GM23338 (cell line): ENCODE data around the gene RNF150. TPM values are rescaled to one million over a fixed set of nuclear protein-coding genes. Genes with fewer than 3 reads are reported as not detected.

Experiments
- ATAC-seq: fragments of 200-7000 bp; cut with Tn5 transposase; 3 replicates; pipeline ENCODE4 v1.9.1; 2020
- DNase-seq: peaks from one replicate; pipeline ENCODE4 v3.0.0-alpha.2; 2015; ENCODE audit warnings: low spot score
- H2AFZ ChIP-seq: fragments of 200-600 bp; sonication (generic); 2 replicates; pipeline ENCODE4 v1.8.0; 2016; ENCODE audit warnings: antibody characterized with exemption, mild to moderate bottlenecking, moderate library complexity
- H3F3A ChIP-seq: fragments of 200-600 bp; sonication (generic); replicated peaks from 2 replicates; pipeline ENCODE4 v1.8.0; 2017; ENCODE audit warnings: antibody characterized with exemption, mixed run types, low read depth
- H3K27ac ChIP-seq: fragments of 200-600 bp; sonication (generic); 2 replicates; pipeline ENCODE4 v1.6.1; 2016; ENCODE audit warnings: low read depth
- H3K27me3 ChIP-seq: fragments of 200-600 bp; sonication (generic); 2 replicates; pipeline ENCODE4 v1.8.0; 2016; ENCODE audit warnings: mild to moderate bottlenecking, mixed run types, moderate library complexity; ENCODE audit not compliant: insufficient read depth
- H3K36me3 ChIP-seq: fragments of 200-600 bp; sonication (generic); 2 replicates; pipeline ENCODE4 v1.8.0; 2016; ENCODE audit warnings: mild to moderate bottlenecking; ENCODE audit not compliant: insufficient read depth
- H3K4me1 ChIP-seq: fragments of 200-600 bp; sonication (generic); 2 replicates; pipeline ENCODE4 v1.8.0; 2016; ENCODE audit warnings: mild to moderate bottlenecking, moderate library complexity; ENCODE audit not compliant: insufficient read depth
- H3K4me2 ChIP-seq: fragments of 200-600 bp; sonication (generic); 2 replicates; pipeline ENCODE4 v1.7.1; 2017; ENCODE audit warnings: mixed run types
- H3K4me3 ChIP-seq: fragments of 200-600 bp; sonication (generic); 2 replicates; pipeline ENCODE4 v1.6.1; 2016; ENCODE audit warnings: mixed run types
- H3K79me2 ChIP-seq: fragments of 200-600 bp; sonication (generic); replicated peaks from 2 replicates; pipeline ENCODE4 v1.8.0; 2017; ENCODE audit warnings: mild to moderate bottlenecking; ENCODE audit not compliant: insufficient read depth
- H3K9me2 ChIP-seq: fragments of 200-600 bp; sonication (generic); 2 replicates; pipeline ENCODE4 v1.8.0; 2017; ENCODE audit not compliant: insufficient read depth
- H4K20me1 ChIP-seq: fragments of 200-600 bp; sonication (generic); replicated peaks from 2 replicates; pipeline ENCODE4 v1.8.0; 2017; ENCODE audit warnings: mild to moderate bottlenecking; ENCODE audit not compliant: insufficient read depth
- H3K27ac Mint-ChIP-seq: 2 replicates; pipeline ENCODE4 v1.8.0; 2020; ENCODE audit warnings: inconsistent platforms, mild to moderate bottlenecking, moderate library complexity, mixed read lengths
- H3K27me3 Mint-ChIP-seq: 3 replicates; pipeline ENCODE4 v1.8.0; 2022; ENCODE audit warnings: low read depth, mild to moderate bottlenecking, moderate library complexity, mixed read lengths, inconsistent platforms; ENCODE audit not compliant: insufficient read depth, poor library complexity
- H3K36me3 Mint-ChIP-seq: 3 replicates; pipeline ENCODE4 v1.8.0; 2021; ENCODE audit warnings: low read depth, mild to moderate bottlenecking, inconsistent platforms, moderate library complexity, mixed read lengths
- H3K4me1 Mint-ChIP-seq: 3 replicates; pipeline ENCODE4 v1.8.0; 2020; ENCODE audit warnings: mild to moderate bottlenecking, inconsistent platforms, mixed read lengths
- H3K4me3 Mint-ChIP-seq: 3 replicates; pipeline ENCODE4 v1.8.0; 2021; ENCODE audit warnings: moderate library complexity, mild to moderate bottlenecking, inconsistent platforms, mixed read lengths
- H3K9me3 Mint-ChIP-seq: 3 replicates; pipeline ENCODE4 v1.8.0; 2020; ENCODE audit warnings: moderate library complexity, mild to moderate bottlenecking, inconsistent platforms, mixed read lengths
- JUNB ChIP-seq: IDR thresholded peaks from one replicate; pipeline ENCODE4 v1.6.1; 2016; ENCODE audit warnings: antibody characterized with exemption; ENCODE audit not compliant: unreplicated experiment
- NANOG ChIP-seq: IDR thresholded peaks from 2 replicates; pipeline ENCODE4 v1.6.1; 2016; ENCODE audit warnings: antibody characterized with exemption, borderline replicate concordance
- polyA plus RNA-seq: library from polyadenylated mRNA; unstranded; fragments of >200 nt; fragmentation: Nextera tagmentation; extraction: Ambion mirVana; gene quantifications from 2 replicates; pipeline ENCODE4 v1.2.1, GENCODE V29; 2016
- total RNA-seq: library from RNA; depleted of rRNA; stranded (reverse); fragments of >200 nt; shearing (Covaris generic); gene quantifications from 2 replicates; pipeline ENCODE4 v1.2.3, GENCODE V29; 2014
- TF ChIP-seq, protein P1 (sequence below): fragments of 250-450 bp; sonication (Bioruptor Pico); IDR thresholded peaks from 2 replicates; pipeline ENCODE4 v1.5.0; 2020; ENCODE audit warnings: mild to moderate bottlenecking, moderate library complexity

Gene RNF150
- total and polyA plus RNA-seq, 2 experiments from 2014 or later, result 1.3 to 6.1 TPM

DNA sequence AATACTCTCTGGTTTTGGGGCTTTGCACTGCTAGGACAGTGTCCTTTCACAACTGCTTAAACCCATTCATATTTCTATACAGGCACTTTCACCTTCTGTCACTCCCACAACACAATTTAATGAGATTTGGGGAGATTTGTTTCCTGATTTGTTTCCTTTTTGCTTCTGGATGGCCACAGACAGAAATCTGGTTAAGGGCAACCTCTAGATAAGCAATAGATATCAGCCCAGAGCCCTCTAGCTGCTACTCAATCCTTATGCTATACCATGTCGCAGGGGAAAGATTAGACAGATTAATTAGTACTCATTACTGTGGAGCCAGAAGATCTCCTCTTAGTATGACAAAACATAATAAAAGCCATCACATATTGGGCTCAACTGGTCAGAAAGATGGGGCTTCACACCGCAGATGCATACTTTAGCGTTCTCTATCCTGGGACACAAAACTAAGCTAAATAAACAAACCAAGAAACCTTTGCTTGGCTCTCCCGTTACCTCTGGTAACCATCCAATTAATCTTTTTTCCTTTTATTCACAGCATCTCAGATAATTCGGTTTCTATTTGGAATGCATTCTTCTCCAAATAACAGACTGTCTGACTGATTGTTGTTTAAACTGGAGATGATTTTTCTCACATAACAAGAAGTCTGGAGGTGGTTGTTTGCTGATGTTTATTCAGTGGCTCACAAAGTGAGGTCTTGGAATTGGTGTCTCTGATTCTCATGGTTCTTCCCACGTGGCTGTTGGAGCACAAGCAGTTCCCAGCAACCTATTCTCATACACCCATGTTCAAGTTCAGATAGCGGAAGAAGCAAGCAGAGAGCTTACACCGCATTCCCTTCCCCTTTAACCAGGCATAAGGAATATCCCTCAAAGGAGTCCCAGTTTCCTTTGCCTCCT, 46.5 kb upstream of the RNF150 start (continued):
- TF ChIP-seq, protein P1, sequence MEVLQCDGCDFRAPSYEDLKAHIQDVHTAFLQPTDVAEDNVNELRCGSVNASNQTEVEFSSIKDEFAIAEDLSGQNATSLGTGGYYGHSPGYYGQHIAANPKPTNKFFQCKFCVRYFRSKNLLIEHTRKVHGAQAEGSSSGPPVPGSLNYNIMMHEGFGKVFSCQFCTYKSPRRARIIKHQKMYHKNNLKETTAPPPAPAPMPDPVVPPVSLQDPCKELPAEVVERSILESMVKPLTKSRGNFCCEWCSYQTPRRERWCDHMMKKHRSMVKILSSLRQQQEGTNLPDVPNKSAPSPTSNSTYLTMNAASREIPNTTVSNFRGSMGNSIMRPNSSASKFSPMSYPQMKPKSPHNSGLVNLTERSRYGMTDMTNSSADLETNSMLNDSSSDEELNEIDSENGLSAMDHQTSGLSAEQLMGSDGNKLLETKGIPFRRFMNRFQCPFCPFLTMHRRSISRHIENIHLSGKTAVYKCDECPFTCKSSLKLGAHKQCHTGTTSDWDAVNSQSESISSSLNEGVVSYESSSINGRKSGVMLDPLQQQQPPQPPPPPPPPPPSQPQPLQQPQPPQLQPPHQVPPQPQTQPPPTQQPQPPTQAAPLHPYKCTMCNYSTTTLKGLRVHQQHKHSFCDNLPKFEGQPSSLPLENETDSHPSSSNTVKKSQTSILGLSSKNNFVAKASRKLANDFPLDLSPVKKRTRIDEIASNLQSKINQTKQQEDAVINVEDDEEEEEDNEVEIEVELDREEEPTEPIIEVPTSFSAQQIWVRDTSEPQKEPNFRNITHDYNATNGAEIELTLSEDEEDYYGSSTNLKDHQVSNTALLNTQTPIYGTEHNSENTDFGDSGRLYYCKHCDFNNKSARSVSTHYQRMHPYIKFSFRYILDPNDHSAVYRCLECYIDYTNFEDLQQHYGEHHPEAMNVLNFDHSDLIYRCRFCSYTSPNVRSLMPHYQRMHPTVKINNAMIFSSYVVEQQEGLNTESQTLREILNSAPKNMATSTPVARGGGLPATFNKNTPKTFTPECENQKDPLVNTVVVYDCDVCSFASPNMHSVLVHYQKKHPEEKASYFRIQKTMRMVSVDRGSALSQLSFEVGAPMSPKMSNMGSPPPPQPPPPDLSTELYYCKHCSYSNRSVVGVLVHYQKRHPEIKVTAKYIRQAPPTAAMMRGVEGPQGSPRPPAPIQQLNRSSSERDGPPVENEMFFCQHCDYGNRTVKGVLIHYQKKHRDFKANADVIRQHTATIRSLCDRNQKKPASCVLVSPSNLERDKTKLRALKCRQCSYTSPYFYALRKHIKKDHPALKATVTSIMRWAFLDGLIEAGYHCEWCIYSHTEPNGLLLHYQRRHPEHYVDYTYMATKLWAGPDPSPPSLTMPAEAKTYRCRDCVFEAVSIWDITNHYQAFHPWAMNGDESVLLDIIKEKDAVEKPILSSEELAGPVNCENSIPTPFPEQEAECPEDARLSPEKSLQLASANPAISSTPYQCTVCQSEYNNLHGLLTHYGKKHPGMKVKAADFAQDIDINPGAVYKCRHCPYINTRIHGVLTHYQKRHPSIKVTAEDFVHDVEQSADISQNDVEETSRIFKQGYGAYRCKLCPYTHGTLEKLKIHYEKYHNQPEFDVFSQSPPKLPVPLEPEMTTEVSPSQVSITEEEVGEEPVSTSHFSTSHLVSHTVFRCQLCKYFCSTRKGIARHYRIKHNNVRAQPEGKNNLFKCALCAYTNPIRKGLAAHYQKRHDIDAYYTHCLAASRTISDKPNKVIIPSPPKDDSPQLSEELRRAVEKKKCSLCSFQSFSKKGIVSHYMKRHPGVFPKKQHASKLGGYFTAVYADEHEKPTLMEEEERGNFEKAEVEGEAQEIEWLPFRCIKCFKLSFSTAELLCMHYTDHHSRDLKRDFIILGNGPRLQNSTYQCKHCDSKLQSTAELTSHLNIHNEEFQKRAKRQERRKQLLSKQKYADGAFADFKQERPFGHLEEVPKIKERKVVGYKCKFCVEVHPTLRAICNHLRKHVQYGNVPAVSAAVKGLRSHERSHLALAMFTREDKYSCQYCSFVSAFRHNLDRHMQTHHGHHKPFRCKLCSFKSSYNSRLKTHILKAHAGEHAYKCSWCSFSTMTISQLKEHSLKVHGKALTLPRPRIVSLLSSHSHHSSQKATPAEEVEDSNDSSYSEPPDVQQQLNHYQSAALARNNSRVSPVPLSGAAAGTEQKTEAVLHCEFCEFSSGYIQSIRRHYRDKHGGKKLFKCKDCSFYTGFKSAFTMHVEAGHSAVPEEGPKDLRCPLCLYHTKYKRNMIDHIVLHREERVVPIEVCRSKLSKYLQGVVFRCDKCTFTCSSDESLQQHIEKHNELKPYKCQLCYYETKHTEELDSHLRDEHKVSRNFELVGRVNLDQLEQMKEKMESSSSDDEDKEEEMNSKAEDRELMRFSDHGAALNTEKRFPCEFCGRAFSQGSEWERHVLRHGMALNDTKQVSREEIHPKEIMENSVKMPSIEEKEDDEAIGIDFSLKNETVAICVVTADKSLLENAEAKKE, result no peak

DNA sequence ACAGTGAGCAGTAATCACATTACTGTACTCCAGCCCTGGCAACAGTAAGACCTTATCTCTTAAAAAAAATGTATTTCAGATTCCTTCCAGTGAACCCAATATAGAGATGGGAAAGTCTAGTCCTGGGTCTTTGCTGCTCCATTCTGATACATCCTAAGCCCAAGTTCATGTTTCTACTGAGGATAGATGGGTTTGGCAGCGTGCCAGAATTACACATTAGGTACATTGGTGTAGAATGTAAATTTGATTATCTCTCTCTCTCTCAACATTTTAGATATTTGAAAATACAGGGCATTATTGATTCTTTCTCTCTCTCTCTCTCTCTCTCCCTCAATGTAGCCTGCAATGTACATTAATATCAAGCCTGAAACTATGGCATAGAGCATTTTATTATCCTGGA, 43.9 kb upstream of the RNF150 start:
- Mint-ChIP-seq H3K27ac (no peak overlapping the region), H3K4me1 (no peaks in the 10 kb centered on the region), H3K4me3 (no peak overlapping the region), H3K27me3 (no peaks in the 10 kb centered on the region), H3K9me3 (no peaks in the 10 kb centered on the region), H3K36me3 (no peaks in the 10 kb centered on the region)
- no peaks in the 10 kb centered on the region for H3K36me3 ChIP-seq
- H3K79me2 ChIP-seq, result no peaks in the 10 kb centered on the region
- no peak overlapping the region for H3K4me3 ChIP-seq
- no peak for ATAC-seq
- H3F3A ChIP-seq, result no peaks in the 10 kb centered on the region
- no peaks in the 10 kb centered on the region for H3K9me2 ChIP-seq
- no peaks in the 10 kb centered on the region for H3K4me1 ChIP-seq
- DNase-seq, result no peak
- no peaks in the 10 kb centered on the region for H4K20me1 ChIP-seq
- no peak overlapping the region for H3K4me2 ChIP-seq
- no peaks in the 10 kb centered on the region for H3K27me3 ChIP-seq
- no peak for TF ChIP-seq NANOG
- TF ChIP-seq JUNB, result no peak
- TF ChIP-seq, protein P1, result no peak
- no peak overlapping the region for H2AFZ ChIP-seq
- H3K27ac ChIP-seq, result no peak overlapping the region
